Measurements from ENCODE around the gene NOMO2.
"Not testable (repeated sequence)": the region's sequence is repeated elsewhere in the genome, so short reads cannot be mapped to it uniquely, and the experiment has no call there.

The NOMO2 gene

DNA sequence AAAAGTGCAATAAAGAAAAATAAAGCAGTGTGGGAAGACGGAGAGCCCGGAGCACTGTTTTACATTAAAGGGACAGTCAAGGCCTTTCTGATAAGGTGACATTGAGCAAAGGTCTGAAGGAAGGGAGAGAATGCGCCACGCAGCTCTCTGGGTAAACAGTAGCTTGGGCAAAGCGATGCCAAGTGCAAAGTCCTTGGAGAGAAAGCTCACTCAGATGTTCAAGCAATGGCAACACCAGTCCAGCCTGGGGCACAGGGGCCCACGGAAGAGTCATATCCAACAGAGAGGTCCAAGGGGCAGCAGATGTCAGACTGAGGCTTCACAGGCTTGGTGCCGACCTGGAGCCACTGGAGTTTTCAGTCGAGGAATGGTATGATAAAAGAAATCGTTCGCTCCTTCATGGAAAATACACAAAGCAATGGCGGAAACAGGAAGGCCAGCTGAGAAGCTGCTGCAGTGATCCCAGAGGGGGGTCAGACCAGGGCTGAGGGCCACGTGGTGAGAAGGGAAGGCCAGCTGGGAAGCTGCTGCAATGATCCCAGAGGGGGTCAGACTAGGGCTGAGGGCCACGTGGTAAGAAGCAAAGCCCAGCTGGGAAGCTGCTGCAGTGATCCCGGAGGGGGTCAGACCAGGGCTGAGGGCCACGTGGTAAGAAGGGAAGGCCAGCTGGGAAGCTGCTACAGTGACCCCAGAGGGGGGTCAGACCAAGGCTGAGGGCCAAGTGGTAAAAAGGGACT is 40.3 kb downstream of the NOMO2 start:
- DNase-seq (ENCODE audit: low read depth), result not testable (repeated sequence)

GRCh38 chr16:18518536-18519283 is 43.2 kb downstream of the NOMO2 start:
- not testable (repeated sequence) for DNase-seq (ENCODE audit: low read depth)

DNA sequence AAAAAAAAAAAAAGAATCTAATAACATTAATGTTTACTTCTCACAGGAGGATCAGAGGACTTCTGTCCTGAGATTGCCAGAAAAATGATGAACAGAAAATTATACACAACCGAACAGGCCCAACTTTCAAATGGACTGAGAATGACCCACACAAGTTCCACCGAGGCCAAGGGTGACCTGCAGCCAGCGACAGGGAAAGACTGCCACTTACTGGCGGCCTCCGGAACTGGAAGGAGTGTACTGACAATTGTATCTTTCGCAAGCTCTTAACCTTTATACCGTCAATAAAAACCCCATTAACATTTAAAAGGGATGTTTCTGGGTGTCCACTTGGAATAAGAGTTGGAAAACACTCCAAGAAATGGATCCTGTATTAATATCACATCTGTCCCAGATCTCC is 63.5 kb downstream of the NOMO2 start:
- DNase-seq (ENCODE audit: low read depth), result not testable (repeated sequence)

GRCh38 chr16:18497032-18497431 is 64.9 kb downstream of the NOMO2 start:
- not testable (repeated sequence) for DNase-seq (ENCODE audit: low read depth)

DNA sequence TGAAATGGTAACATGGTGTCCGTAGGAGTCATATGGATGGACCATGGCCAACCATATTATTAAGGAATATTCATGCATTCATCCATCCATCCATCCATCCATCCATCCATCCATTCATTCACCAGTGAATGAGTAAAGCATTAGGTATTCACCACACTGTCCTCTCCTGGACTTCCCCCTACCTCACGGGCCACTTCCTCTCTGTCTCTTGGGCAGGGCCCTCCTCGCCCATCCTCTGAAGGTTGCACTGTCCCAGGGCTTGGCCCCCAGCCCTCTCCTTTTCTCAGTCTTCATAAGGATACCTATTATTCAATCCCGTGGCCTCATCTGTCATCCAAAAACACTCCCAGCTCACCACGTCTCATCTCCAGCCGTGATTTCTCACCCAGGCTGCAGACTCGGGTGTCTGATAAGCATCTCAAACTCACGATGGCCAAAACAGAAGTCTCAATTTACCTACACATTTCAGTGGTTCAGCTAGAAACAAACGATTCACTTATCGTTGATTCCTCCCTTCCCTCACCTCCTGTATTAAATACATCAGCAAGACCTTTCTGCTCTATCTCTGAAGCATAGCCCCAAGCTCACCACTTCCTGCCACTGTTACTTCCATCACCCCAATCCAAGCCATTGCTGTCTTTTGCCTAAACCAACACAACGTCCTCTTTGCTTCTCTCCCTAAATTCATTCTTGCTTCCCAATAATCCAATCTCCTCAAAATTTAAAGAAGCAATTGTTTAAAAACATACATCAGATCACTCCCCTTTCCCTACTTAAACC is 69.6 kb downstream of the NOMO2 start:
- DNase-seq (ENCODE audit: low read depth), result not testable (repeated sequence)

DNA sequence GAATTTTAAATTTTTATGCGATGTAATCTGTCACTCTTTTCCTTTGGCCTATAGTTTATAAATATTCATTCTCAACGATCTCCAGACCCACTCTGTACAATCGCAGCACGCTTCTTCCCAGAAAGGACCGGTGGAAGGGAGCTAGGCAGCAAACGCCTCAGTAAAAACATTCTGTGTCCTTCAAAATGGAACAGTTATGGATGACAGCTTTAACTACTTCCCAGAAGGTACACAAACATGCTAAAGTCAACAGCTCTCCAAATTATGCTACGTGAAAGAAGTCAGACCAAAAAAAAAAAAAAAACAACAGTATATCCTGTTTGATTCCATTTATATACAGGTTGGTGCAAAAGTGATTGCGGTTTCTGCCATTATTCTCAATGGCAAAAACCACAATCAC is 125.9 kb downstream of the NOMO2 start:
- not testable (repeated sequence) for DNase-seq (ENCODE audit: low read depth)

DNA sequence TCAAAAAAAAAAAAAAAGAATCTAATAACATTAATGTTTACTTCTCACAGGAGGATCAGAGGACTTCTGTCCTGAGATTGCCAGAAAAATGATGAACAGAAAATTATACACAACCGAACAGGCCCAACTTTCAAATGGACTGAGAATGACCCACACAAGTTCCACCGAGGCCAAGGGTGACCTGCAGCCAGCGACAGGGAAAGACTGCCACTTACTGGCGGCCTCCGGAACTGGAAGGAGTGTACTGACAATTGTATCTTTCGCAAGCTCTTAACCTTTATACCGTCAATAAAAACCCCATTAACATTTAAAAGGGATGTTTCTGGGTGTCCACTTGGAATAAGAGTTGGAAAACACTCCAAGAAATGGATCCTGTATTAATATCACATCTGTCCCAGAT is 146.1 kb downstream of the NOMO2 start:
- DNase-seq (ENCODE audit: low read depth), result not testable (repeated sequence)

GRCh38 chr16:18409532-18410293 is 152.2 kb downstream of the NOMO2 start:
- not testable (repeated sequence) for DNase-seq (ENCODE audit: low read depth)

DNA sequence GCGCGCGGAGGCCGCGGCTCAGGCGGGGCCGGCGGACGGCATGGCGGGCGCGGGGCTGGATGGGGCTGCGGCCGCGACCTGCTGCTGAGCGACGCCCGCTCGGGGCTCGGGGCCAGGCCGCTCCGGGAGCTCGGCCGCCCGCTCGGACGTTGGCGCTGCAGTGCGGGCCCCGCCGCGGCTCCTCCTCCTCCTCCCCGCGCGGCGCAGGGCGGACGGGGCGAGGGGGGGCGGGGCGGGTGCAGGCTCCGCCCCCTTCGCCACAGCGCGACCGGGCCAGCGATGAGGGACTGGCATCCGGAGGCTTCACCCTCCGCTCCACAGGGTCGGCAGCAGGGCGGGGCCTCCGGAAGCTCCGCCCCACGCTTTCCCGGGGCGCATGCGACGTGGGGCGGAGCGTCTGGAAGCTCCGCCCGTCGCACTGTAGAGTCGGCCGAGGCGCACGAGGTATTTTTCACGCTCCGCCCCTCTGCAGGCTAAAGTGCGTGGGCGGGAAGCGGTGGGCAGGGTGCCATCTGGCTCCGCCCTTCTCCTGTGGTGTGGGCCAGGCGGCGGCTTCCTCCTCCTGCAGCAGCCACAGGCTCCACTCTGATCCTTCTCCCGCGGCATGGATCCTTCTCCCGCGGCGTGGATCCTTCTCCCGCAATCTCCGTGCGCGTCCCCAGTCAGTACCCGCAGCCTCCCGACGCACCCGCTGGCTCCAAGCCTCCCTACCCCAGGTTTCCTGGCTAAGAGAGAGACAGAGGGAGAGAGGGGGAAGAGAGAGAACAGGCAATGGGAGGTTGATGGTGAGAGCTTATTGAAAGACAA is 159.8 kb downstream of the NOMO2 start:
- DNase-seq (ENCODE audit: low read depth), result not testable (repeated sequence)

- DNase-seq (ENCODE audit: low read depth), result not testable (repeated sequence)
These were observed 160.7 kb downstream of the NOMO2 start for GRCh38 chr16:18401159-18401558.

DNA sequence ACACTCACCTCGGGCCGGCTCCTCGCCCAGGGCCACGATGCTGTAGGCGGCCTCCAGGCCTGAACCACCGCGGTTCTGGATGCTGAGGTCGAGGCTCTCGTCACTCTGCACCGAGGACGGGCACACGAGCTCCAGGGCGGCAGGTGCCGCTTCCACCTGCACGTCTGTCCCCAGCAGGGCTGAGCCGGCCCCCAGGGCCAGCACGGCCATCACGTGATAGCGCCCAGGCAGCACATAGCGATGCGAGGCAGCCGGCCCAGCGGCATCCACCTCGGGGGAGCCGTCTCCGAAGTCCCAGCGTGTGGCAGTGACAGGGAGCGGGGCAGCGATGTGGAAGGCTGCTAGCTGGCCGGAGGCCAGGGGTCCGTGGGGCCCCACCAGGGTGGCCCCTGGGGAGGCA is 167.5 kb downstream of the NOMO2 start:
- DNase-seq (ENCODE audit: low read depth), result not testable (repeated sequence)

GRCh38 chr16:18387767-18388166 is 174.1 kb downstream of the NOMO2 start:
- DNase-seq (ENCODE audit: low read depth), result not testable (repeated sequence)

DNA sequence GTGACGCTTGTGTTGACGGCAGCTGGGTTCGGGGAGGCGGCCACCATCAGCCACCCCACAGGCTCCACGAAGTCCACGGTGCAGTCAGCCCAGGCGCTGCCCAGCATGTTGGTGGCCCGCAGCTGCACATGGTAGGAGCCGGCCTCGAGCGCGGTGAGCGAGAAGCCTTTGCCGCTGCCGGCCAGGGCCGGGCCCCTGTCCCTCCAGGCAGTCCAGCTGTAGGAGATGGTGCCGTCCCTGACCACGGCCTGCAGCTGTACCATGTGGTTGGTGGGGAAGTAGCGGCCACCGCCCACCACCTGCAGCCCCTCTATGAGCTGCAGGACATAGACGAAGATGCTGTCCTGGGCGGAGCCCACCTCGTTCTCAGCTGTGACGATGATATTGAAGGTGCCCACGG is 175.4 kb downstream of the NOMO2 start:
- not testable (repeated sequence) for DNase-seq (ENCODE audit: low read depth)

DNA sequence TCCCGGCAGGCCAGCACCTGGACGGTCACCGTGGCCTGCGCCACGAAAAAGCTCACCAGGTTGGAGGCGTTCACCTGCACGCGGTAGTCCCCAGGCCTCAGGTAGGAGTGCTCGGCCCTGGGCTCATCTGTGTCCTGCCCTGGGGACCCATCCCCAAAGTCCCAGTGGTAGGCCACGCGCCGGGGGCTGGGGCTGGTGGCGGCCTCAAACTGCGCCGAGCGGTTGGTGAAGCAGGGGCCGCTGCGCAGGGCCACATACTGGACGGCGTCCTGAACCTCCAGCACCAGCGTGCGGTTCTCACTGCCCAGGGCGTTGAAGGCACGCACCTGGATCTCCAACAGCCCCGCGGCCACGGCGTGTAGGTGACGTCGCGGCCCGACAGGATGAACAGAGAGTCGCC is 176.6 kb downstream of the NOMO2 start:
- not testable (repeated sequence) for DNase-seq (ENCODE audit: low read depth)

DNA sequence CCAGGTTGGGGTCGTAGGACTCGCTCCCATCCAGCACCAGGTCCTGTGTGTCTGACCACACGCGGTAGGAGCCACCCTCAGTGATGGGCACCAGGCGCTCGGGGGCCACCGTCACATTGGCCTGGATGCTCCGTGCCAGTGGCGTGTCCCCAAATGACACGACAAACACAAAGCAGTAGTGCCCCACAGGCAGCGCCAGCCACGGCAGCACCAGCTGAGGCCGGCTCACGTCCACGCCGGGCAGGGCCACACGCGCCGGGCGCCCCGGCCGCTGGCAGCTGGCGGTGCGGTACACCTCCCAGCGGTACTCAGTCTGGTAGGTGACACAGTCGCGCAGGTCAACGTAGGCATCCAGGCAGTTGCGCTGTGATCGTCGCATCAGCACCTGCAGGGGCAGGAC is 177.0 kb downstream of the NOMO2 start:
- not testable (repeated sequence) for DNase-seq (ENCODE audit: low read depth)

DNA sequence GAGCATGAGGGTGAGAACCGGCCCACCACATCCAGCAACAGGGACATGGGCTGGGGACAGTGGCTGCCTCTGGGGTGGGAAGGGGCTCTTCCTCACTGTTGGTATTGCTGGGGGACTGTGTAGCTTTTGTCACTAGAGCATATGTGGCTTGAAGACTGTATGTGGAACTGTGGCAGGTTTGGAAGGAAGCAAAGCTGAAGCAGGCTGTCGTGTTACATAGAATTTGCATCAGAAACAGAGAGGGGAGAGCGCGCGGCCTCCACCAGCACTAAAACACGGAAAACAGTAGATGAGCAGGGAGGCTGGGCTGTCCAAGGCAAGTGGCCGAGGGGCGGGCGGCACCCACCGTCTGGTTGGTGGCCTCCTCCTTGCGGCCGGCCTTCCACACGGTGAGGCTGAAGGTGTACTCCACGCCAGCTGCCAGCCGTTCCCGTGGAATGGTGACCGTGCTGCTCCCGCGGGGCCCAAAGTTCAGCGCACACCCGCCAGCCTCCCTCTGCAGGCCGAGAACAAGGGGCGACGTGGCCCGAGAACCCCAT is 177.7 kb downstream of the NOMO2 start:
- DNase-seq (ENCODE audit: low read depth), result not testable (repeated sequence)

- not testable (repeated sequence) for DNase-seq (ENCODE audit: low read depth)
These were observed 179.2 kb downstream of the NOMO2 start for GRCh38 chr16:18382696-18383095.

All from CMK (cell line).